SH-SY5Y (cell line): ENCODE results near the gene PTRH1.

Source experiments
- GATA2 ChIP-seq: IDR thresholded peaks from 2 replicates; pipeline ENCODE4 v1.6.1; 2011; ENCODE audit warnings: mild to moderate bottlenecking, low read depth, low read length
- GATA3 ChIP-seq: IDR thresholded peaks from 2 replicates; pipeline ENCODE4 v1.6.1; 2011; ENCODE audit warnings: low read depth, mild to moderate bottlenecking, low read length, moderate library complexity

- TF ChIP-seq GATA2 (no peak), GATA3 (no peak)
Measured at GRCh38 chr9:127763918-127764384, 48.5 kb upstream of the PTRH1 start.
